Measurements from ENCODE around the gene GALNT8.

GRCh38 chr12:4766445-4766844 is 46.2 kb downstream of the GALNT8 start:
- TF ChIP-seq ZNF274 (IDR thresholded peaks at IDR 0.05; ENCODE audit: insufficient read depth, insufficient read length) (no peak), PRDM15 (CRISPR knock-in tag; IDR thresholded peaks at IDR 0.05) (no peak), CTCF (IDR thresholded peaks at IDR 0.05 in 2 of 3, conservative IDR thresholded peaks at IDR 0.05 in 1 of 3; ENCODE audit: control insufficient read depth in 2 of 3, extremely low read depth in 1 of 3, insufficient read depth in 1 of 3, low read depth in 3 of 3, low read length in 3 of 3) (no peak), YY1 (IDR thresholded peaks at IDR 0.05; ENCODE audit: low read depth, low read length) (no peak), SMAD1 (IDR thresholded peaks at IDR 0.05; ENCODE audit: low read depth, partially characterized antibody) (no peak), USF2 (IDR thresholded peaks at IDR 0.05; ENCODE audit: borderline replicate concordance, low read depth, low read length) (no peak), JUND (IDR thresholded peaks at IDR 0.05; ENCODE audit: low read depth, low read length) (no peak), EZH2 (IDR thresholded peaks at IDR 0.05; ENCODE audit: borderline replicate concordance, control insufficient read depth, low read depth, low read length) (no peak), REST (IDR thresholded peaks at IDR 0.05; ENCODE audit: low read depth, low read length) (no peak)
